CD4-positive, alpha-beta T cell treated with Interleukin-17A for 4 hours (primary cell): ENCODE data around the gene CCRL2.
"Not testable (repeated sequence)": the region's sequence is repeated elsewhere in the genome, so short reads cannot be mapped to it uniquely, and the experiment has no call there.

Source experiments
- DNase-seq: peaks from one replicate; pipeline ENCODE4 v3.0.0-alpha.2; 2020; ENCODE audit warnings: mixed read lengths

Gene CCRL2

DNA sequence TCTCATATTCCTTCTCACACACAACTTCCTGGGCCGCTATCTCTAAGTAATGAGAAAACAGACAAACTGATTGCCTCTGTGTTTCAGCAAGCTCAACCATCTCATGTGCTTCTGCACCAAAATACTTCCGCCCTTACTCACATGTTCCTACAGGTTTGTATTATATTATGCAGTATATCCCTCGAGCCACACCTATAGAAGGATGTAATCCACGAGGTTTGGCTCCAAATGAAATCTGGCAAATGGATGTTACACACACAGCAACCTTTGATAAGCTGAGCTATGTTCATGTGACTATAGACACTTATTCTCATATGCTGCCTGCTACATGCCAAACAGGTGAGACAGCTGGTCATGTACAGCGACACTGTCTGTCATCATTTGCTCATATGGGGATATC lies 22.6 kb downstream of the CCRL2 start:
- no peak for DNase-seq

- DNase-seq, result not testable (repeated sequence)
Measured at GRCh38 chr3:46430879-46431278, 23.8 kb downstream of the CCRL2 start.

- DNase-seq, result not testable (repeated sequence)
Measured at GRCh38 chr3:46431905-46432304, 24.8 kb downstream of the CCRL2 start.

DNA sequence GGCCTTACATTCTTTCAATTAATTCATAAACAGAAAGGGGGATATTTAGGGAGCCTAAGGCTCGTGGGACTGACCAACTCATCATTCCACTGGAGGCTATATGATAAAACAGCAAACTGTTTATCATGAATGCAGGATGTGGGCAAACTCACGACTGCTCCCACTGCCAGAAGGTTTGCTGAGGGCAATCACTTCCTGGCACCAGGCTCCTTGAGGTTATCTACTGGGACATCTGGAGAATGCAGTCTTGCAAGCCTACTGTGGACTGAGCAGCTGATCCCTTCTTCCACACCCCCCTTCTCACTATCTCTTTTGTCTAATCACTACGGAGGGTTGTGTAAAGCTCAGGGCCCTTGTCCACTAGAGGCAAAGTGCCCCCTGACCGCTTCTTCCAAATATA lies 26.1 kb downstream of the CCRL2 start:
- not testable (repeated sequence) for DNase-seq

DNA sequence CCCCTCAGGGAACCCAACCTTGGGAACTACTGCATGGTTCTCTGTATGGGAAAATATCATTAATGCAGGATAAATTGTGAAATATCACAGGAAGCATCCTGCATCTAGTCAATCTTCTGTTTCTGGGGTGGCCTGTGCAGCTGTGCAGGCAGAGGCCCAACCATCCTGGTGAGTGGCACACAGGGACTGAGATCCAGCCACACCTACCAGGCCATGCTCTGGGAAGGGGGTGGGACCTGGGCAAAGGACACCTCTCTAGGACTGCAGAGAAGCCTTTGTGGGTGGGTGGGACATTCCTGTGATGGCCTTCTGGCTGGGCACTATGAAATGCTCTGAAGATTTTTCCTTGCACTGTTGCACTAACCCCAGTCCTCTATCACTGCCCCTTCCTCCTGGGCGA lies 26.8 kb downstream of the CCRL2 start:
- DNase-seq, result no peak

DNA sequence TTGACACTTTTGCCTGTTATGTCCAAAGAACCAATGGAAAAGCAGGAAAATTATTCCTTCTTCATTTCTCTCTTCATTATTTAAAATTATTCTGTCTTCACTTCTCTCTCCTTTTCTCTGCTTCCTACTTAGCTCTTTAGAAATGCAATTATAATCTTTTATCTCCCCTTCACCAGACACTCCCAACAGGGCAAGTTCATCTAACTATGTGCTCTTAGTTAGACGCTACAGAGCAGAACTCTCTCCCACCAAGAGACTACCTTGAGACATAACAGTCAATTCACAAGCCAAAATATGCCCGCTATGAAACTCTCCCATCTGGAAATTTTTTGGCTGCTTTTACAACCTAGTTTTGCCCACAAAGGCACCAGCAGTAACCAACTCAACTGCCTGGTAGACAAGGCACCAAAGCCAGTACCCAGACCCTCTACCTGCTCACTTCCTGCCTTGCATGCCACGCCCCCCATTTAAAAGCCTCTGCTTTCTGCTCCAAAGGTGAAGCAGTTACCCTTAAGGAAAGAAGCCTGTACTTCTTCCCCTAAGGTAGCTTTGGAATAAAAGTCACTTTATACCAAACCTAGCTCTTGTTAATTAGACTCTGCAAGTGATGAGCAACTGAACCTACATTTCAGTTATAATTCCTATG lies 28.1 kb downstream of the CCRL2 start:
- DNase-seq, result no peak

DNA sequence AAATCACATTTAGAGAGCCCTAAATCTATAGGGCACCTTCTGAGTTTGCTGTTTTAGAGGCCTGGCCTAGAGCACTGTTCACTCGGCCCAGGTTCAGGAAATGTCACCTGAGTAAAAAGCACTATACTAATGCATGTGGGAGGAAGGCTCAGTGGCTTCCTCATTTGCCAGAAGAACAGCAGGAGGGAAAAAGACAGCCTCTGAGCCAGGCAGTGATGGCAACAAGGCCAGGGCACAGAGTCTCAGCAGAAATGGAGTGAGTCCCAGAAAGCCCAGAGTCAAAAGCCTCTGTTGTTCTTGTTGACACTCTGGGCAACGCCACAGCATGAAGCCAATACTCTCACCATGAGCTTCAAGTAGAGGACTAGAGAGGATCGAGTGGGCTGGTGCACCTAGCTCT lies 31.8 kb downstream of the CCRL2 start:
- DNase-seq, result no peak

DNA sequence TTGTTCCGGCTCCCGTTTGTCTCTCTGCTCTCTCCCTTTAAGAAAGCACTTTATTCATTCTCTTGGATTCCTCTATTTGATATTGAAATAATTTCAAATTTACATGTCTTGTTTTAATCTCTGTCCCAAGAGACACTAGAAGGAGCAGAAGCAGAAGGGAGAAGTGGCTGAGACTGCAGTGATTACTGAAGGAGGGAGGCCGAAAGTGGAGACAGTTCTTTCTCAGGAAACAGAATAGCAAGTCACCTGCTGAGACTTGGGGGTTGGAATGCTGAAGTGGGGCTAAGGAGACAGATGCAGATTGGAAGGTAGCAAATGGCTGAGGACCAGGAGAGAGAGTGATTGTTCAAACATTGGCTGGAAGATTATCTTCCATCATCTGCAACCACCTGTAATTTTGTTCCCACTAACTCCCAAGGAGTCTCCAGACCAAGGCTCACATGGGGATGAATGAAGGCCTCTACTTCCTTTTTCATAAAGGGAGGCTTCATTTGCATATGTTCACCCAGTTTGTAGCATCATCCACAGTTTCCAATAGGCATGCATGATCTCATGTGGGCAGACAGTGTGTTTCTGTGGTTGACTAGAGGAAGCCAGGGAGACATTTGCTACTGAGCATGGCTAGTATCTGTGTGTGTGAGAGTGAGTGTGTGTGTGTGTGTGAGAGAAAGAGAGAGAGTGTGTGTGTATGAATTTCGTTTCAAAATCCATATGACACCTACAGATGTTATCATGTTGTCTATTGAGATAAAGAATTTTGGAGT lies 33.7 kb downstream of the CCRL2 start:
- peak; percentile 34 for DNase-seq

DNA sequence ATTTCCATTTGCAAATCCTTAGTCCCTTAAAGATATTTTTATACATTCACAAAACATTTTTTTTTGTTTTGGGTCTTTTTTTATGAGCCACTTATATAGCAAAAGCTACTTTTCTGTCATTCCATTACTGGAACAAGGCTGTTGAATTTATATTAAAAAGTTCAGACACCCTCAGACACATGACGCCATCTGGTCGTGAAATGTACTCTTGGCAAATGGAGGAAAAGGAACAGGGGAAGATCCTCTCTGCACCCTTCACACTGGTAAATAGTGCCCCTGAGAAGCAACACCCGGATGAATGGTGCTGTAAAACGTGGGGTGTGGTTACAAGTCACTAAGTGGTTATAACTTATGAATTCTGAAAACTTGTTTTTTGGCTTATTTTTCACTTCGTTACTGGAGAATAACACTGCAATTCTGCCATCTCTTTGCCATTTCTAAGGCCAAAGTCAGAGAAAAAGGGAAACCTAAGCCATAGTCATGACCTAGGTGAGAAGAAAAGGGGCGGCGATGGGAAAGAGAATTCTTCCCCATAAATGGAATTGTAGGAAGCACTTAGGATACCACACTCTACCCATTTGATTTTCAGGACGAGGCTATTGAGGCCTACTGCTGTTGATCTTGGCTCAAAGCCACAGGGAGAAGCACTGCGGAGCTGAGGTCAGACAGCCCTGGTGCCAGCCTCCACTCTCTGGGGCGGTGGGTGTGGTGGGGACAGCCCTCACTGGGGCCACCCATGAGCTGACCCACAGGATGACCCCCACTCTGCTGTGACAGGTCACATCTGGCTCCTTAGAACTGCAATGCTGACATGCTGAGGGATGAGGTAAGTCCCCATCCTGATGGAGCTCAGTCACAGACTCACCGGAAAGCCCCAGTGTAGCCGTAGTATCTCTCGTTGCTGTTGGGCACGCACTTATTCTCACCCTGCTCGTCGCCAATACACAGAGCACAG lies 35.8 kb downstream of the CCRL2 start:
- DNase-seq, result no peak

- DNase-seq, result no peak
Measured at GRCh38 chr3:46447228-46447985, 40.3 kb downstream of the CCRL2 start.

DNA sequence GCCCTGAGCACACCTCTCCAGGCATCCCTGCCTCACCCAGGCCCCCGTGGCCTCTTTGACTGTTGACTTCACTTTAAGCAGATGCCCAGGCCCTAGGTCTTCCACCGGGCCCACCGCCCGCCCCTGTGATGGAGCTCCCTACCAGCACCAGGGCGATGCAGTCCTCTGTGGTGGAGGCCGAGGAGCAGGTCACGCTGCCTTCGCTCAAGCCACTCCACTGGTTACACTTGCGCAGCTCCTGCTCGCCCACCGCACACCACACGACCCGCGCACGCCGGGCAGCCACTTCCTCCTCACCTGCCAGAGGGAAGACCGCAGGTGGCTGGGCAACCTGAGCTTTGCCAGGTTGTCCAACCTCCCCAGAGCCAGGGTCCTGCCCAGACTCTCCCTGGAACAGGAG lies 41.7 kb downstream of the CCRL2 start:
- DNase-seq, result no peak

DNA sequence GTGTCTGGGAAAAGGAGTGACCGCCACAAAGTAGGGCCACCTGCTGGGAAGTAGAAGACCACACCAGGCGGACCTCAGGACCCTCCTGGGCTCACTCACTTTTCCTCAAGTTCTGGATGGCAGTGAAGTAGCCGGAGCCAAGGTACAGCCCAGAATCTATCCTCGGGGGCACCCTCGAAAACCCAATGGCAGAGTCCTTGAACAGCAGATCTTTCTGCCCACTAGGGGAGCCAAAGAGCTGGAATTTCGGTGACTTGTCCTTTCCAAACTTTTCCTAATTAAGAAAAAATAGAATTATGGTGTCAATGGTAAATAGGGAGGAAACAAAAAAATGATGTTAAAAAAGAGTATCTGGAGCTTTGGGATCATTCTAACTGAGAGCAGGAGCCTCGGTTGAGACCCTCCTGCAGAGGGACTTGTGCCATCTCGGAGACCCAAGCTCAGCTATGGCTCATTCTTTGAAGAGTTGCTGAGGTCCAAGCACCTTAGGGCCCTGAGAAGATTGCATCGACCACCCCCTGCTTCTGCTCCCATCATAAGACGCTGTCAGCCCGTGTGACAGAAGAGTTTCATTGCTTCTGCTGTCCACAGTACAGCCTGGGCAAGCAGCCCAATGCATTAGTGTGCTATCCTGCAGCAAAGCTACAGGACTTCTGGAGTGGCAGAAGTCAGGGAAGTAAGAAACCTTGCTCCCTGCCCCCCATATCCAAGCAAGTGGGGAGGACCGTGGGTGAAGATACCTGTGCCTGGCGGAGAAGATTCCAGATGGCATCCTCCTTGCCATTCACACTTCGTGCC lies 42.9 kb downstream of the CCRL2 start:
- no peak for DNase-seq

DNA sequence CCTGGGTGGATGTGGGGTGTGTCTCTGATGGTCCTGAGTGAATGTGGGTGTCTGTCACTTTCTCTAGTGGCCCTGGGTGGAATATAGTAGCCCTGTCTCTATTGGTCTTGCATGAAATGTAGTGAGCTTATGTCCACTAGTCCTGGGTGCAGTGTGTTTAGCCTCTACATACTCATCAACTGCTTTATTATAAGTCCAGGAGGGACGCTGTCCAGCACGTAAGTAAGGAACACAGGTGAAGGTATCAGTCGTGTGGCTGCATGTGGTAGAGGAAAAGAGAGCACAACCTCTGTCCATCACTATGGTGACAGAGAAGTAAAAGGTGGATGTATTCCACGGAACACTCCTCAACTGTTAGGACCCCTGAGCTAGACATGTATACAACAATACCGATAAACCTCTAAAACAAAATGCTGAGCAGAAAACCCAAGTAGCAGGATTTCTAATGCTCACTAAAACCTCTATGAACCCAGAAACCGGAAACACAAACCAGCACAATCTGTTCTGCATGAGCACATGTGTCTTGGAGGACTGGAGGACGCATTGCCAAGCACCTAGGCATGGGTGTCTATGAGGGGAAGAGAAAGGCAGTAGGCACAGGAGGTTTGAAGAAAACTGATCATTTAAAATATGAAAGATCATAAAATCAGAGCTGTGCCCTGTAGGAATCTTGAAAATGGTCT lies 46.6 kb downstream of the CCRL2 start:
- no peak for DNase-seq

DNA sequence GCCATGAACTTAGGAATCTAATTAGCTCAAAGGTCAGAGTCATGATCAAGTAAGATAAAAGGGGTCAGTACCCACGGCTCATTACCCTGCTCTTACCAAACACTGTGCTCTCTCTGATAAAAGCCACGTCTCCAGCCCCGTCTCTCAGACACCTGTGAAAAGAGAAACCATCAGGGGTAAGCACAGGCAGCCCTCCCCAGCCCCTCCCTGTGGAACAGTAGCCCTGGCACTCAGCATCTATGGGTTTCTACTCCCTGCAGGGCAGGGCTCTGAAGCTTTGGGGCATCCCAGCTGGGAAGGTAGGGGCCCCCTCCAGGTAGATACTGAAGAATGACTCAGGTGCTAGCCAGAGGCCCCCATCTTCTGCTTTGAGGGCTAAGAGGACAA lies 47.1 kb downstream of the CCRL2 start:
- no peak for DNase-seq

- DNase-seq, result no peak
Measured at GRCh38 chr3:46454606-46455005, 47.5 kb downstream of the CCRL2 start.

DNA sequence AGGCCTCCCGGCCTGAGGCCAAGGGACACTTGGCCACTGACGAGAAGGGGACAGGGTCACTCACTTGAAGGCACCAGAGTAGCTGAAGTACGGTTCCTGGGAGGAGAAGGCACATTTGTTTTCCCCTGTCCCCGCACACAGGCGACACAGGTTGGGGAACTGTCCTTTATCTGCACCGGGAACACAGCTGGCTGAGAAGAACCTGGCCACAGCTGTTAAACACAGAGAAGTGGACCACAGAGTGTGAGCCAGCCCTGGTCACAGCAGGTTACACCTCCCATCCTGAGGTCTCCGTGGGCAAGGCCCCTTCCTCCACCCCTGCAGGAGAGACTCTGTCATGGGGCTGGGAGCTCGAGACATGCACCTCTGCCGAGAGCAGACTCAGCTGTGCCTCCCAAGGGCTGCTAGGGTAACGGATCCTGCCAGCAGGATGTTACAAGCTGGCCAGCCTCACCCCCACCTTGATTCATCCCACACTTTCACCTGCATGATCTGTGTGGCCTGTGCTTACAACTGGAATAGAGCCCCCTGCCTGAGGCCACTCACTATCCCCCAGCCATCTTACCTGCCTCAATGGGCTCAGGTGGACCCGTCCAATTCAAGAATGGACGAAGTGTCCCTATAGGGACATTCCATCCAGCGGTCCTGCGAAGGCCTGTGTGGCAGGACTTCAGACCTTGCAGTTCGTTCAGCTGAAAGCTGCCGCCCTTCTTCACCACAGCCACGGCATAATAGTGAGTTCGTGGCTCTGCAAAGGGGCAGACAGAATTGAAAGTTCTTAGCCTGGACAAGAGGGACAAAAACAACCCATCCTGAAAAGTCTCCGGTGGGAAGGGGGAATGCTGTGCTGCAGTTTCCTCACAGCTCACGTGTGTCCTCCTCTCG lies 48.4 kb downstream of the CCRL2 start:
- no peak for DNase-seq

DNA sequence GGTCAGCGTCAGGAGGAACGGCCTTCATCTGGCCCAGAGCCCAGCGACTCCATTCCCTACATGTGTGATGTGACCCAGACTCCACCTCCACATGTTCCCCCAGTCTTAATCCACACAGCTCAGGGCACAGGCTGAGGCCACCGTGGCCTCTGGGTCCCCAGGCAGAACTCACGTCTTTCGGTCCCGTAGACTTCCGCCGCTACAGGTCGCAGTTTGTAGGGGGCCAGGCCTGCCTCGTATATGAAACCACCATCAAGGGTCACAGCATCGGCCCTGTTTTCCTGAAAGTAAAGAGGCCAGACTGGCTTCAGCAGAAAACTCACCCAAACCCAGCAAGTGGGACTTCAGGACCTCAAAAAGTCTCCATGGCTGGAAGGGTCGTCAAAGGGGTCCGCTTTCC lies 49.1 kb downstream of the CCRL2 start:
- no peak for DNase-seq
